ENCODE data around the gene PHF1.
"Not testable (repeated sequence)": the region's sequence is repeated elsewhere in the genome, so short reads cannot be mapped to it uniquely, and the experiment has no call there.

- not testable (repeated sequence) for TF ChIP-seq CTCF (IDR thresholded peaks at IDR 0.05; ENCODE audit: low read depth, low read length, poor library complexity, severe bottlenecking); EZH2phosphoT487 (IDR thresholded peaks at IDR 0.05; ENCODE audit: borderline replicate concordance, low read length)
These were observed 43.1 kb upstream of the PHF1 start for GRCh38 chr6:33367715-33368025.
